Endodermal cell (in vitro differentiated cells): Measurements from ENCODE around the gene PARP16. TPM values are rescaled to one million over a fixed set of nuclear protein-coding genes. Genes with fewer than 3 reads are reported as not detected.

Experiments used
- DNase-seq: peaks from one replicate; pipeline ENCODE4 v3.0.0-alpha.2; 2017
- H3K27ac ChIP-seq: 2 replicates; pipeline ENCODE4 v1.5.1; 2013; ENCODE audit warnings: mild to moderate bottlenecking, low read depth, low read length, moderate library complexity
- H3K27me3 ChIP-seq: 2 replicates; pipeline ENCODE4 v1.6.1; 2013; ENCODE audit warnings: mild to moderate bottlenecking, low read length, moderate library complexity; ENCODE audit not compliant: insufficient read depth, control insufficient read depth, poor library complexity, severe bottlenecking
- H3K36me3 ChIP-seq: 2 replicates; pipeline ENCODE4 v1.7.0; 2013; ENCODE audit warnings: mild to moderate bottlenecking, low read length, moderate library complexity; ENCODE audit not compliant: control insufficient read depth, insufficient read depth
- H3K4me1 ChIP-seq: one replicate; pipeline ENCODE4 v1.7.0; 2013; ENCODE audit warnings: low read length; ENCODE audit not compliant: control insufficient read depth, insufficient read depth
- H3K4me3 ChIP-seq: 2 replicates; pipeline ENCODE4 v1.5.1; 2013; ENCODE audit warnings: mild to moderate bottlenecking, low read length, moderate library complexity
- H3K9ac ChIP-seq: 2 replicates; pipeline ENCODE4 v1.6.1; 2013; ENCODE audit warnings: mild to moderate bottlenecking, low read length, moderate library complexity; ENCODE audit not compliant: poor library complexity, severe bottlenecking; ENCODE audit errors: extremely low read depth
- H3K9me3 ChIP-seq: 2 replicates; pipeline ENCODE4 v1.6.1; 2013; ENCODE audit warnings: mild to moderate bottlenecking, low read length, moderate library complexity; ENCODE audit not compliant: control insufficient read depth
- H3K27ac Mint-ChIP-seq: 2 replicates; pipeline ENCODE4 v1.8.0; 2020; ENCODE audit warnings: mixed read lengths
- H3K27me3 Mint-ChIP-seq: 2 replicates; pipeline ENCODE4 v1.8.0; 2021; ENCODE audit warnings: mild to moderate bottlenecking, mixed read lengths; ENCODE audit not compliant: insufficient read depth
- H3K36me3 Mint-ChIP-seq: 2 replicates; pipeline ENCODE4 v1.8.0; 2020; ENCODE audit warnings: low read depth, mixed read lengths
- H3K4me1 Mint-ChIP-seq: 2 replicates; pipeline ENCODE4 v1.8.0; 2020; ENCODE audit warnings: mixed read lengths
- H3K4me3 Mint-ChIP-seq: 2 replicates; pipeline ENCODE4 v1.8.0; 2020; ENCODE audit warnings: mild to moderate bottlenecking, moderate library complexity, mixed read lengths
- H3K9me3 Mint-ChIP-seq: 2 replicates; pipeline ENCODE4 v1.8.0; 2020; ENCODE audit warnings: mild to moderate bottlenecking, mixed read lengths
- CTCF ChIP-seq: fragments of 200-600 bp; sonication (generic); conservative IDR thresholded peaks from 2 replicates; pipeline ENCODE4 v1.5.0; 2021; ENCODE audit warnings: antibody characterized with exemption, mild to moderate bottlenecking
- WGBS, 2 experiments: methylation state at CpG; one replicate each; pipeline versions ENCODE4 v1.1.5 to v1.1.7; 2013; ENCODE audit warnings: missing lambda C conversion rate in 2 of 2, mixed read lengths in 1 of 2; ENCODE audit not compliant: insufficient coverage in 1 of 2, insufficient read length in 1 of 2; 5-methylcytosine and 5-hydroxymethylcytosine counted together
- total RNA-seq, 2 donors: library from RNA; stranded (reverse); fragmentation: NEBNext Ultra II Directional in 1 of 2; extraction: Animal tissue kit (Norgen Biotek cat#: 25700) in 1 of 2; gene quantifications; 2 replicates in 1 of 2; 3 replicates in 1 of 2; pipeline ENCODE4 v1.2.1, GENCODE V29; 2021

Gene PARP16
- total RNA-seq, 2 donors from 2014 or later = 4.3 to 11.6 TPM

GRCh38 chr15:65302061-65302460 is 15.4 kb upstream of the PARP16 start:
- no peaks in the 10 kb centered on the region for H3K27me3 ChIP-seq
- Mint-ChIP-seq H3K9me3 (peaks cover 5% of the 10 kb centered on the region), H3K4me1 (peaks cover 9% of the 10 kb centered on the region), H3K27ac (no peak overlapping the region), H3K4me3 (no peak overlapping the region), H3K36me3 (no peaks in the 10 kb centered on the region), H3K27me3 (no peaks in the 10 kb centered on the region)
- no peak overlapping the region for H3K4me3 ChIP-seq
- DNase-seq = no peak
- 89 to 91% methylated on average over 17 to 24 of the region's 24 CpGs for WGBS, 2 experiments
- H3K36me3 ChIP-seq = no peaks in the 10 kb centered on the region
- H3K9me3 ChIP-seq = no peaks in the 10 kb centered on the region
- no peak overlapping the region for H3K27ac ChIP-seq
- no peak for TF ChIP-seq CTCF
- H3K4me1 ChIP-seq = peaks cover 5% of the 10 kb centered on the region
- H3K9ac ChIP-seq = no peak overlapping the region

- Mint-ChIP-seq H3K4me3 (peak overlapping the region; percentile 45), H3K36me3 (no peaks in the 10 kb centered on the region), H3K27ac (peak overlapping the region; percentile 52), H3K27me3 (no peaks in the 10 kb centered on the region), H3K4me1 (peaks cover 9% of the 10 kb centered on the region), H3K9me3 (peaks cover 5% of the 10 kb centered on the region)
- no peak overlapping the region for H3K4me3 ChIP-seq
- H3K9me3 ChIP-seq = no peaks in the 10 kb centered on the region
- no peaks in the 10 kb centered on the region for H3K27me3 ChIP-seq
- no peak overlapping the region for H3K9ac ChIP-seq
- H3K27ac ChIP-seq = no peak overlapping the region
- peak; percentile 86 for DNase-seq
- H3K36me3 ChIP-seq = no peaks in the 10 kb centered on the region
- 91 to 96% methylated on average over 16 to 36 of the region's 36 CpGs for WGBS, 2 experiments
- no peak for TF ChIP-seq CTCF
- peaks cover 5% of the 10 kb centered on the region for H3K4me1 ChIP-seq
These were observed 14.3 kb upstream of the PARP16 start for GRCh38 chr15:65300924-65301441.

GRCh38 chr15:65298731-65299130 is 12.0 kb upstream of the PARP16 start:
- Histone ChIP-seq H3K9me3 (no peaks in the 10 kb centered on the region), H3K27me3 (no peaks in the 10 kb centered on the region), H3K9ac (no peak overlapping the region), H3K4me3 (no peak overlapping the region), H3K27ac (no peak overlapping the region), H3K36me3 (no peaks in the 10 kb centered on the region), H3K4me1 (peaks cover under 1% of the 10 kb centered on the region)
- WGBS, 2 experiments = 93 to 96% methylated on average over 6 to 11 of the region's 11 CpGs
- TF ChIP-seq CTCF = no peak
- Mint-ChIP-seq H3K27me3 (no peaks in the 10 kb centered on the region), H3K27ac (no peak overlapping the region), H3K36me3 (no peaks in the 10 kb centered on the region), H3K9me3 (peaks cover 5% of the 10 kb centered on the region), H3K4me1 (peaks cover 4% of the 10 kb centered on the region), H3K4me3 (no peak overlapping the region)
- DNase-seq = no peak
